A673 (cell line): ENCODE results near the gene PTPN1. TPM values are rescaled to one million over a fixed set of nuclear protein-coding genes. Genes with fewer than 3 reads are reported as not detected.
A peak's percentile ranks its signal among the peaks of the same experiment; 100 is the strongest.

Experiments used
- BruUV-seq: library from RNA; stranded (reverse); fragments of 400-500 nt; replicated peaks from 2 replicates; lab custom pipeline; 2021; lab: Mats Ljungman, UMichigan
- CTCF ChIA-PET: fragments of 300-600 bp; sonication (Branson Sonifier 250); formaldehyde crosslinking; loops from one replicate; lab custom pipeline; 2022; ENCODE audit warnings: antibody characterized with exemption; lab: Charles Lee
- POLR2A ChIA-PET: fragments of 300-600 bp; sonication (Branson Sonifier 250); formaldehyde crosslinking; loops from one replicate; lab custom pipeline; 2022; ENCODE audit warnings: antibody characterized with exemption; ENCODE audit not compliant: low non-redundant PET; lab: Charles Lee
- DNase-seq: peaks from one replicate; pipeline ENCODE4 v3.0.0-alpha.2; 2015; ENCODE audit warnings: low spot score
- H3K27ac ChIP-seq: fragments of 200-600 bp; sonication (generic); 2 replicates; pipeline ENCODE4 v1.5.1; 2016; ENCODE audit warnings: mixed run types, low read depth, mild to moderate bottlenecking, mixed read lengths, antibody characterized with exemption, low read length; ENCODE audit not compliant: poor library complexity, severe bottlenecking
- H3K27me3 ChIP-seq: fragments of 200-600 bp; sonication (generic); replicated peaks from 2 replicates; pipeline ENCODE4 v1.6.1; 2017; ENCODE audit warnings: mixed run types, low read depth, mild to moderate bottlenecking, mixed read lengths, antibody characterized with exemption, low read length; ENCODE audit not compliant: insufficient read depth, poor library complexity
- H3K36me3 ChIP-seq: fragments of 200-600 bp; sonication (generic); 2 replicates; pipeline ENCODE4 v1.6.1; 2016; ENCODE audit warnings: mixed run types, mild to moderate bottlenecking, mixed read lengths, antibody characterized with exemption, low read length; ENCODE audit not compliant: insufficient read depth, poor library complexity, severe bottlenecking
- H3K4me1 ChIP-seq: fragments of 200-600 bp; sonication (generic); 2 replicates; pipeline ENCODE4 v1.6.1; 2017; ENCODE audit warnings: mixed run types, mild to moderate bottlenecking, mixed read lengths, antibody characterized with exemption, low read length; ENCODE audit not compliant: insufficient read depth, poor library complexity, severe bottlenecking
- H3K4me3 ChIP-seq: fragments of 200-600 bp; sonication (generic); 2 replicates; pipeline ENCODE4 v1.5.1; 2016; ENCODE audit warnings: low read depth, mixed run types, mild to moderate bottlenecking, mixed read lengths, low read length; ENCODE audit not compliant: poor library complexity, severe bottlenecking
- H3K9me3 ChIP-seq: fragments of 200-600 bp; sonication (generic); 2 replicates; pipeline ENCODE4 v1.6.1; 2016; ENCODE audit warnings: mixed run types, low read depth, mild to moderate bottlenecking, mixed read lengths, antibody characterized with exemption, low read length; ENCODE audit not compliant: poor library complexity, severe bottlenecking
- CTCF ChIP-seq: fragments of 300-800, 200-600 bp; sonication (generic); conservative IDR thresholded peaks from 2 replicates; pipeline ENCODE4 v1.5.1; 2017; ENCODE audit warnings: low read depth, mild to moderate bottlenecking, antibody characterized with exemption, low read length, moderate library complexity, mixed read lengths
- EZH2 ChIP-seq: fragments of 200-600 bp; sonication (generic); IDR thresholded peaks from 2 replicates; pipeline ENCODE4 v1.6.1; 2017; ENCODE audit warnings: borderline replicate concordance, low read depth, mild to moderate bottlenecking, mixed read lengths, antibody characterized with exemption, low read length; ENCODE audit not compliant: poor library complexity, severe bottlenecking
- intact Hi-C: fragments of 100-400 bp; cut with micrococcal nuclease; formaldehyde crosslinking; loops from one replicate; pipeline ENCODE4 v1.10.0; 2022; ENCODE audit not compliant: unreplicated experiment
- total RNA-seq: library from RNA; stranded (reverse); gene quantifications from 2 replicates; pipeline ENCODE4 v1.2.3, GENCODE V29; 2021

The PTPN1 gene
- total RNA-seq, 1 experiment from 2014 or later, result 47.4 TPM

- peak; percentile 93 for DNase-seq
- Histone ChIP-seq H3K36me3 (peaks cover 6% of the 10 kb centered on the region), H3K27me3 (no peaks in the 10 kb centered on the region), H3K9me3 (no peaks in the 10 kb centered on the region), H3K4me1 (peaks cover 31% of the 10 kb centered on the region), H3K4me3 (no peak overlapping the region), H3K27ac (peak overlapping the region; percentile 86)
- ChIA-PET POLR2A (no interaction called here), CTCF (interaction anchor here (0.9 kb wide), 1 partner anchor 229 kb away, joined by 3 read pairs; no protein-coding TSS in a partner anchor)
- TF ChIP-seq EZH2, result no peak
- no peak for TF ChIP-seq CTCF
- intact Hi-C loops, result no loop called here
- no TSS peak for BruUV-seq
These were observed 51.3 kb downstream of the PTPN1 start for GRCh38 chr20:50561379-50562078.

- ChIA-PET CTCF (no interaction called here), POLR2A (no interaction called here)
- DNase-seq, result no peak
- intact Hi-C loops, result no loop called here
- Histone ChIP-seq H3K4me1 (peaks cover 31% of the 10 kb centered on the region), H3K27me3 (no peaks in the 10 kb centered on the region), H3K4me3 (no peak overlapping the region), H3K9me3 (no peaks in the 10 kb centered on the region), H3K36me3 (peaks cover 6% of the 10 kb centered on the region), H3K27ac (peak overlapping the region; percentile 86)
- TF ChIP-seq EZH2, result no peak
- TF ChIP-seq CTCF, result no peak
- no TSS peak for BruUV-seq
These were observed 52.1 kb downstream of the PTPN1 start for GRCh38 chr20:50562262-50562701.

- ChIA-PET CTCF (no interaction called here), POLR2A (no interaction called here)
- BruUV-seq, result no TSS peak
- H3K36me3 ChIP-seq, result peaks cover 6% of the 10 kb centered on the region
- H3K27me3 ChIP-seq, result no peaks in the 10 kb centered on the region
- H3K4me1 ChIP-seq, result peaks cover 31% of the 10 kb centered on the region
- H3K27ac ChIP-seq, result no peak overlapping the region
- no peak for DNase-seq
- no peak overlapping the region for H3K4me3 ChIP-seq
- no peaks in the 10 kb centered on the region for H3K9me3 ChIP-seq
- intact Hi-C loops, result no loop called here
- TF ChIP-seq EZH2 (no peak), CTCF (no peak)
These were observed 53.2 kb downstream of the PTPN1 start for GRCh38 chr20:50563133-50563944.
